Common myeloid progenitor, CD34-positive (primary cell): ENCODE measurements around the gene INTS11.

ENCODE experiments used
- CTCF ChIA-PET: fragments of 350-600 bp; sonication (Branson Sonifier 250); formaldehyde crosslinking; loops from one replicate; lab custom pipeline; 2021; ENCODE audit warnings: antibody characterized with exemption; lab: Charles Lee
- POLR2A ChIA-PET: fragments of 350-600 bp; sonication (Branson Sonifier 250); formaldehyde crosslinking; loops from one replicate; lab custom pipeline; 2021; ENCODE audit warnings: antibody characterized with exemption; lab: Charles Lee
- DNase-seq, 3 donors: peaks; one replicate each; pipeline versions ENCODE4 v3.0.0 to v3.0.0-alpha.2; 2013
- H3K27ac ChIP-seq, 2 experiments: 1 replicate in 1 of 2; 2 replicates in 1 of 2; pipeline ENCODE4 v1.7.0; 2013; ENCODE audit warnings: inconsistent platforms in 2 of 2, low read length in 2 of 2, mild to moderate bottlenecking in 2 of 2, low read depth in 1 of 2, moderate library complexity in 1 of 2; ENCODE audit not compliant: severe bottlenecking in 2 of 2, insufficient read depth in 1 of 2, poor library complexity in 1 of 2
- H3K27me3 ChIP-seq, 5 experiments: replicated peaks in 2 of 5; 1 replicate in 3 of 5; 2 replicates in 2 of 5; pipeline versions ENCODE4 v1.6.1 to v1.7.0; 2013; ENCODE audit warnings: low read length in 4 of 5, mild to moderate bottlenecking in 2 of 5, moderate library complexity in 2 of 5, inconsistent platforms in 1 of 5; ENCODE audit not compliant: insufficient read depth in 5 of 5, control insufficient read depth in 4 of 5
- H3K36me3 ChIP-seq, 4 experiments: 1 replicate in 2 of 4; 2 replicates in 2 of 4; pipeline versions ENCODE4 v1.6.1 to v1.7.0; 2013; ENCODE audit warnings: low read length in 3 of 4, control low read depth in 1 of 4, mild to moderate bottlenecking in 1 of 4; ENCODE audit not compliant: control insufficient read depth in 4 of 4, insufficient read depth in 4 of 4
- H3K4me1 ChIP-seq, 4 experiments: 1 replicate in 3 of 4; 2 replicates in 1 of 4; pipeline versions ENCODE4 v1.6.1 to v1.7.1; 2013; ENCODE audit warnings: low read length in 3 of 4, mild to moderate bottlenecking in 3 of 4, control low read depth in 1 of 4, inconsistent platforms in 1 of 4, moderate library complexity in 1 of 4; ENCODE audit not compliant: control insufficient read depth in 4 of 4, insufficient read depth in 4 of 4; ENCODE audit errors: control extremely low read depth in 1 of 4
- H3K4me3 ChIP-seq, 7 experiments: 1 replicate in 4 of 7; 2 replicates in 3 of 7; pipeline versions ENCODE4 v1.5.1 to v1.7.0; 2013; ENCODE audit warnings: mild to moderate bottlenecking in 7 of 7, low read length in 6 of 7, moderate library complexity in 6 of 7, inconsistent platforms in 2 of 7, low read depth in 2 of 7, control low read depth in 1 of 7; ENCODE audit not compliant: insufficient read depth in 4 of 7, control insufficient read depth in 1 of 7; ENCODE audit errors: extremely low read depth in 1 of 7
- H3K9me3 ChIP-seq, 5 experiments: 1 replicate in 4 of 5; 2 replicates in 1 of 5; pipeline versions ENCODE4 v1.6.1 to v1.7.1; 2013; ENCODE audit warnings: low read length in 4 of 5, mild to moderate bottlenecking in 2 of 5, inconsistent platforms in 1 of 5, low read depth in 1 of 5, moderate library complexity in 1 of 5; ENCODE audit not compliant: control insufficient read depth in 4 of 5, insufficient read depth in 2 of 5; ENCODE audit errors: control extremely low read depth in 1 of 5
- WGBS: methylation state at CpG from one replicate; pipeline ENCODE4 v1.1.5; 2013; ENCODE audit not compliant: insufficient coverage; 5-methylcytosine and 5-hydroxymethylcytosine counted together

INTS11 gene

GRCh38 chr1:1342584-1343115 is 18.2 kb upstream of the INTS11 start:
- H3K9me3 ChIP-seq = no peaks in the 10 kb centered on the region
- H3K4me3 ChIP-seq = no peak overlapping the region
- H3K27me3 ChIP-seq = no peaks in the 10 kb centered on the region
- no peak for DNase-seq
- CTCF ChIA-PET = interaction anchor here (0.7 to 1.2 kb wide), 2 partner anchors 28 to 231 kb away, joined by 3 to 4 read pairs; no protein-coding TSS in a partner anchor
- H3K4me1 ChIP-seq = peaks cover 0 to 5% (median 3%) of the 10 kb centered on the region in 4 experiments
- peaks cover 3 to 37% (median 18%) of the 10 kb centered on the region in 4 experiments for H3K36me3 ChIP-seq
- 92% methylated on average over 9 of the region's 18 CpGs for WGBS
- POLR2A ChIA-PET = no interaction called here
- H3K27ac ChIP-seq = no peak overlapping the region

GRCh38 chr1:1342061-1342562 is 17.7 kb upstream of the INTS11 start:
- H3K36me3 ChIP-seq = peaks cover 3 to 42% (median 21%) of the 10 kb centered on the region in 4 experiments
- no peaks in the 10 kb centered on the region for H3K27me3 ChIP-seq
- POLR2A ChIA-PET = no interaction called here
- no peak for DNase-seq
- H3K27ac ChIP-seq = no peak overlapping the region
- peaks cover 0 to 1% (median under 1%) of the 10 kb centered on the region in 4 experiments for H3K4me1 ChIP-seq
- H3K4me3 ChIP-seq = no peak overlapping the region
- H3K9me3 ChIP-seq = no peaks in the 10 kb centered on the region
- CTCF ChIA-PET = interaction anchor here (1.2 kb wide), 1 partner anchor 29 kb away, joined by 4 read pairs; no protein-coding TSS in a partner anchor
- 97% methylated on average over 11 of the region's 28 CpGs for WGBS

- POLR2A ChIA-PET = no interaction called here
- H3K27me3 ChIP-seq = no peaks in the 10 kb centered on the region
- H3K4me3 ChIP-seq = no peak overlapping the region
- no peak overlapping the region for H3K27ac ChIP-seq
- no peaks in the 10 kb centered on the region for H3K9me3 ChIP-seq
- peaks cover 3 to 46% (median 21%) of the 10 kb centered on the region in 4 experiments for H3K36me3 ChIP-seq
- no peak for DNase-seq
- CTCF ChIA-PET = interaction anchor here (1.2 kb wide), 1 partner anchor 29 kb away, joined by 4 read pairs; no protein-coding TSS in a partner anchor
- no peaks in the 10 kb centered on the region for H3K4me1 ChIP-seq
- 95% methylated on average over 15 of the region's 17 CpGs for WGBS
Observed at GRCh38 chr1:1341549-1342021, 17.1 kb upstream of the INTS11 start.

DNA sequence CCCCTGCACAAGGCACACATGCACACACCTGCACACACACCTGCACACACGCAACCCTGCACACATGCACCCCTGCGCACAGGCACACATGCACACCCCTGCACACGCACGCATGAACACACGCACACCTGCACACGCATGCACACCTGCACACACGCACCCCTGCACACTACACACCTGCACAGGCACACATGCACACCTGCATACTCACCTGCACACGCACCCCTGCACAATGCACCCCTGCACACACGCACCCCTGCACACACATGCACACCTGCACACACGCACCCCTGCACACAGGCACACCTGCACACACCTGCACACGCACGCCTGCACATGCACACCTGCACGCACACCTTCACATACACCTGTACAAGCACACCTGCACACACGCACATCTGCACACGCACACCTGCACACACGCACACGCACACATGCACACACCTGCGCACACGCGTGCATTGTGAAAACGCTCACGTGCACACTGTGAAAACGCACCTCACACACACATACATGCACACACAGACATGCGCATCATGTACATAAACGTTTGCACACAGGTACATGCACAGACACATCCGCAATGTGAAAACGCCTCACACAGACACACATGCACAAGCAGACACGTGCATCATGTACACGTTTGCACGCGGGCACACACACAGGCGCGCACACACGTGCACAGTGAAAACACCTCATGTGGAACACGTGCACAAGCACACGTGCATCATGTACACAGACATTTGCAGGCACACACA is 16.5 kb upstream of the INTS11 start:
- no peaks in the 10 kb centered on the region for H3K27me3 ChIP-seq
- WGBS = 92% methylated on average over 24 of the region's 36 CpGs
- H3K9me3 ChIP-seq = no peaks in the 10 kb centered on the region
- no peak overlapping the region for H3K27ac ChIP-seq
- peaks cover 3 to 46% (median 21%) of the 10 kb centered on the region in 4 experiments for H3K36me3 ChIP-seq
- DNase-seq = no peak
- H3K4me3 ChIP-seq = no peak overlapping the region
- ChIA-PET CTCF (no interaction called here), POLR2A (no interaction called here)
- H3K4me1 ChIP-seq = no peaks in the 10 kb centered on the region

GRCh38 chr1:1340185-1340584 is 15.7 kb upstream of the INTS11 start:
- Histone ChIP-seq H3K9me3 (no peaks in the 10 kb centered on the region), H3K4me3 (no peak overlapping the region), H3K36me3 (peaks cover 5 to 48% (median 21%) of the 10 kb centered on the region in 4 experiments), H3K27me3 (no peaks in the 10 kb centered on the region), H3K27ac (no peak overlapping the region), H3K4me1 (no peaks in the 10 kb centered on the region)
- CTCF ChIA-PET = no interaction called here
- no peak for DNase-seq
- 97% methylated on average over 23 of the region's 23 CpGs for WGBS
- POLR2A ChIA-PET = no interaction called here

GRCh38 chr1:1338278-1338677 is 13.8 kb upstream of the INTS11 start:
- Histone ChIP-seq H3K9me3 (no peaks in the 10 kb centered on the region), H3K36me3 (peaks cover 5 to 48% (median 21%) of the 10 kb centered on the region in 4 experiments), H3K4me3 (no peak overlapping the region), H3K27ac (no peak overlapping the region), H3K27me3 (no peaks in the 10 kb centered on the region), H3K4me1 (no peaks in the 10 kb centered on the region)
- CTCF ChIA-PET = no interaction called here
- WGBS = 97% methylated on average over 36 of the region's 36 CpGs
- DNase-seq = no peak
- POLR2A ChIA-PET = no interaction called here

- no peak for DNase-seq
- ChIA-PET CTCF (no interaction called here), POLR2A (no interaction called here)
- no peak overlapping the region for H3K27ac ChIP-seq
- peaks cover 5 to 48% (median 21%) of the 10 kb centered on the region in 4 experiments for H3K36me3 ChIP-seq
- H3K9me3 ChIP-seq = no peaks in the 10 kb centered on the region
- WGBS = 99% methylated on average over 9 of the region's 18 CpGs
- H3K4me3 ChIP-seq = no peak overlapping the region
- H3K4me1 ChIP-seq = no peaks in the 10 kb centered on the region
- H3K27me3 ChIP-seq = no peaks in the 10 kb centered on the region
Observed at GRCh38 chr1:1337793-1338147, 13.3 kb upstream of the INTS11 start.
